HG02943 (cell line): ENCODE measurements around the gene LITAFD.
A peak's percentile ranks its signal among the peaks of the same experiment; 100 is the strongest.

Experiments used
- ATAC-seq: cut with Tn5 transposase; IDR thresholded peaks from one replicate; pipeline ENCODE4 v1.9.1; 2021; ENCODE audit warnings: mild to moderate bottlenecking, low read depth, moderate library complexity; ENCODE audit not compliant: unreplicated experiment

Gene LITAFD

GRCh38 chr16:8890549-8890921 is 8.4 kb downstream of the LITAFD start:
- no peak for ATAC-seq

- ATAC-seq: peak; percentile 24
These were observed 10.0 kb downstream of the LITAFD start for GRCh38 chr16:8892101-8892575.

GRCh38 chr16:8893426-8893825 is 11.3 kb downstream of the LITAFD start:
- ATAC-seq: no peak

- no peak for ATAC-seq
These were observed 12.0 kb downstream of the LITAFD start for GRCh38 chr16:8893976-8894690.

- ATAC-seq: no peak
These were observed 12.7 kb downstream of the LITAFD start for GRCh38 chr16:8894736-8895334.

- no peak for ATAC-seq
These were observed 16.6 kb downstream of the LITAFD start for GRCh38 chr16:8898660-8899318.

- peak; percentile 66 for ATAC-seq
These were observed 17.7 kb downstream of the LITAFD start for GRCh38 chr16:8899709-8900317.

- ATAC-seq: no peak
These were observed 18.2 kb downstream of the LITAFD start for GRCh38 chr16:8900343-8900742.

GRCh38 chr16:8901320-8901861 is 19.2 kb downstream of the LITAFD start:
- no peak for ATAC-seq

GRCh38 chr16:8903004-8903403 is 20.9 kb downstream of the LITAFD start:
- ATAC-seq: no peak

GRCh38 chr16:8904018-8904430 is 21.9 kb downstream of the LITAFD start:
- ATAC-seq: no peak

GRCh38 chr16:8905168-8905762 is 23.1 kb downstream of the LITAFD start:
- ATAC-seq: no peak

- ATAC-seq: no peak
These were observed 23.8 kb downstream of the LITAFD start for GRCh38 chr16:8905795-8906591.

GRCh38 chr16:8907096-8907495 is 24.9 kb downstream of the LITAFD start:
- ATAC-seq: no peak

- ATAC-seq: no peak
These were observed 26.8 kb downstream of the LITAFD start for GRCh38 chr16:8908810-8909468.

- ATAC-seq: no peak
These were observed 28.7 kb downstream of the LITAFD start for GRCh38 chr16:8910811-8911210.

GRCh38 chr16:8912793-8913192 is 30.6 kb downstream of the LITAFD start:
- ATAC-seq: no peak

GRCh38 chr16:8914098-8914497 is 31.9 kb downstream of the LITAFD start:
- ATAC-seq: no peak

- no peak for ATAC-seq
These were observed 33.7 kb downstream of the LITAFD start for GRCh38 chr16:8915722-8916301.
